Measurements from ENCODE around the gene SRP54.

DNA sequence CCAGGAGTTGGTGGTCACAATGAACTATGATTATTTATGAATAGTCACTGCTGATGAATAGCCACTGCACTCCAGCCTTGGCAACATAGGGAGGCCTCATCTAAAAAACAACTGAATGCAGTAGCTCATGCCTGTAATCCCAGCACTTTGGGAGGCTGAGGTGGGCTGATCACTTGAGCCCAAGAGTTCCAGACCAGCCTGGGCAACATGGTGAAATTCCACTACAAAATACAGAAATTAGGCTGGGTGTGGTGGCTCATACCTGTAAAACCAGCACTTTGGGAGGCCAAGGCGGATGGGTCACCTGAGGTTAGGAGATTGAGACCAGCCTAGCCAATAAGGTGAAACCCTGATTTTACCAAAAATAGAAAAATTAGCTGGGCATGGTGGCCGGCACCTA, 49.8 kb downstream of the SRP54 start:
- TF ChIP-seq RAD21 (IDR thresholded peaks at IDR 0.05 in 1 of 2, conservative IDR thresholded peaks at IDR 0.05 in 1 of 2; ENCODE audit: low read depth in 2 of 2, low read length in 2 of 2) (no peak), RXRA (IDR thresholded peaks at IDR 0.05; ENCODE audit: insufficient read depth, low read depth, low read length) (no peak), SAP30 (IDR thresholded peaks at IDR 0.05; ENCODE audit: insufficient read depth, insufficient replicate concordance, low read length) (no peak), SP1 (IDR thresholded peaks at IDR 0.05; ENCODE audit: low read depth, low read length) (no peak), CEBPB (IDR thresholded peaks at IDR 0.05; ENCODE audit: low read depth, low read length) (no peak), MAX (IDR thresholded peaks at IDR 0.05) (no peak)
- TF ChIP-seq, protein P1, sequence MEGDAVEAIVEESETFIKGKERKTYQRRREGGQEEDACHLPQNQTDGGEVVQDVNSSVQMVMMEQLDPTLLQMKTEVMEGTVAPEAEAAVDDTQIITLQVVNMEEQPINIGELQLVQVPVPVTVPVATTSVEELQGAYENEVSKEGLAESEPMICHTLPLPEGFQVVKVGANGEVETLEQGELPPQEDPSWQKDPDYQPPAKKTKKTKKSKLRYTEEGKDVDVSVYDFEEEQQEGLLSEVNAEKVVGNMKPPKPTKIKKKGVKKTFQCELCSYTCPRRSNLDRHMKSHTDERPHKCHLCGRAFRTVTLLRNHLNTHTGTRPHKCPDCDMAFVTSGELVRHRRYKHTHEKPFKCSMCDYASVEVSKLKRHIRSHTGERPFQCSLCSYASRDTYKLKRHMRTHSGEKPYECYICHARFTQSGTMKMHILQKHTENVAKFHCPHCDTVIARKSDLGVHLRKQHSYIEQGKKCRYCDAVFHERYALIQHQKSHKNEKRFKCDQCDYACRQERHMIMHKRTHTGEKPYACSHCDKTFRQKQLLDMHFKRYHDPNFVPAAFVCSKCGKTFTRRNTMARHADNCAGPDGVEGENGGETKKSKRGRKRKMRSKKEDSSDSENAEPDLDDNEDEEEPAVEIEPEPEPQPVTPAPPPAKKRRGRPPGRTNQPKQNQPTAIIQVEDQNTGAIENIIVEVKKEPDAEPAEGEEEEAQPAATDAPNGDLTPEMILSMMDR (IDR thresholded peaks at IDR 0.05; ENCODE audit: control extremely low read depth in 1 of 3, insufficient read depth in 1 of 3, low read depth in 1 of 3, low read length in 3 of 3), result no peak

All from H1 (cell line).